Stimulated activated CD8-positive, alpha-beta memory T cell treated with anti-CD3 and anti-CD28 coated beads, Interleukin-2, amount 100 ng/mL, for 1 hour (primary cell): ENCODE results near the gene TMA16.
A peak's percentile ranks its signal among the peaks of the same experiment; 100 is the strongest.
"Not testable (repeated sequence)": the region's sequence is repeated elsewhere in the genome, so short reads cannot be mapped to it uniquely, and the experiment has no call there.

Source experiments
- DNase-seq, 2 donors: peaks; one replicate each; pipeline ENCODE4 v3.0.0-alpha.2; 2020; ENCODE audit warnings: low read depth in 2 of 2

The TMA16 gene

GRCh38 chr4:163494360-163495241 lies at the start of gene TMA16:
Gene TMA16 (plus strand): TSS chr4:163494690. CDS start chr4:163494802, 112 bp downstream.
- DNase-seq, result peak; percentile 40 to 57

- DNase-seq, result not testable (repeated sequence)
Measured at GRCh38 chr4:163447023-163447422, 47.5 kb upstream of the TMA16 start.

GRCh38 chr4:163447481-163447880 lies 47.0 kb upstream of the TMA16 start:
- DNase-seq, result no peak

GRCh38 chr4:163448540-163449203 lies 45.8 kb upstream of the TMA16 start:
- no peak for DNase-seq

GRCh38 chr4:163462556-163462955 lies 31.9 kb upstream of the TMA16 start:
- no peak for DNase-seq

- DNase-seq, result no peak
Measured at GRCh38 chr4:163467082-163467770, 27.3 kb upstream of the TMA16 start.

- DNase-seq, result no peak
Measured at GRCh38 chr4:163470391-163470790, 24.1 kb upstream of the TMA16 start.

GRCh38 chr4:163473130-163473529 lies 21.4 kb upstream of the TMA16 start:
- DNase-seq, result no peak

- no peak for DNase-seq
Measured at GRCh38 chr4:163473576-163473975, 20.9 kb upstream of the TMA16 start, which contains the start of gene TKTL2. Gene TKTL2 (minus strand): TSS chr4:163473754. CDS start chr4:163473734, 20 bp downstream.

GRCh38 chr4:163474027-163474426 lies 20.5 kb upstream of the TMA16 start:
- DNase-seq, result no peak

- no peak for DNase-seq
Measured at GRCh38 chr4:163476761-163477438, 17.6 kb upstream of the TMA16 start.

GRCh38 chr4:163482190-163482589 lies 12.3 kb upstream of the TMA16 start:
- no peak for DNase-seq

- peak; percentile 13 to 41 for DNase-seq
Measured at GRCh38 chr4:163484906-163485305, 9.6 kb upstream of the TMA16 start.

GRCh38 chr4:163485589-163485988 lies 8.9 kb upstream of the TMA16 start:
- no peak for DNase-seq

- DNase-seq, result no peak
Measured at GRCh38 chr4:163486321-163486720, 8.2 kb upstream of the TMA16 start.

- no peak for DNase-seq
Measured at GRCh38 chr4:163489929-163490328, 4.6 kb upstream of the TMA16 start.

- DNase-seq, result no peak
Measured at GRCh38 chr4:163492951-163493504, 1.5 kb upstream of the TMA16 start.

- no peak for DNase-seq
Measured at GRCh38 chr4:163493643-163494359, 689 bp upstream of the TMA16 start.

GRCh38 chr4:163495900-163496299 lies 1.4 kb downstream of the TMA16 start:
- no peak for DNase-seq

GRCh38 chr4:163500586-163500985 lies 6.1 kb downstream of the TMA16 start:
- no peak for DNase-seq

GRCh38 chr4:163505374-163505773 lies 10.9 kb downstream of the TMA16 start:
- no peak for DNase-seq
